ENCODE data around the gene SERPINA3.

- TF ChIP-seq CTCF (IDR thresholded peaks at IDR 0.05) (no peak), EZH2 (IDR thresholded peaks at IDR 0.05; ENCODE audit: borderline replicate concordance, insufficient read depth, low read depth, low read length, poor library complexity, severe bottlenecking) (no peak)
Measured at GRCh38 chr14:94631536-94632304, 19.5 kb downstream of the SERPINA3 start.
